ENCODE data around the gene CALCR.

The CALCR gene

GRCh38 chr7:93558705-93559614, 15.6 kb downstream of the CALCR start:
- DNase-seq (ENCODE audit: low read depth), result no peak
- H3K4me3 ChIP-seq (replicated peaks; ENCODE audit: low read depth, low read length), result no peak overlapping the region
- TF ChIP-seq CTCF (IDR thresholded peaks at IDR 0.05; ENCODE audit: low read length, missing control alignments), result no peak

GRCh38 chr7:93551931-93552330, 22.6 kb downstream of the CALCR start:
- DNase-seq (ENCODE audit: low read depth), result no peak
- no peak overlapping the region for H3K4me3 ChIP-seq (replicated peaks; ENCODE audit: low read depth, low read length)
- no peak for TF ChIP-seq CTCF (IDR thresholded peaks at IDR 0.05; ENCODE audit: low read length, missing control alignments)

- TF ChIP-seq CTCF (IDR thresholded peaks at IDR 0.05; ENCODE audit: low read length, missing control alignments), result peak; percentile 73
- no peak overlapping the region for H3K4me3 ChIP-seq (replicated peaks; ENCODE audit: low read depth, low read length)
- peak; percentile 72 for DNase-seq (ENCODE audit: low read depth)
Measured at GRCh38 chr7:93551063-93551895, 23.2 kb downstream of the CALCR start.

- TF ChIP-seq CTCF (IDR thresholded peaks at IDR 0.05; ENCODE audit: low read length, missing control alignments), result no peak
- no peak overlapping the region for H3K4me3 ChIP-seq (replicated peaks; ENCODE audit: low read depth, low read length)
- no peak for DNase-seq (ENCODE audit: low read depth)
Measured at GRCh38 chr7:93547716-93548115, 26.8 kb downstream of the CALCR start.

GRCh38 chr7:93544691-93545090, 29.8 kb downstream of the CALCR start:
- H3K4me3 ChIP-seq (replicated peaks; ENCODE audit: low read depth, low read length), result no peak overlapping the region
- DNase-seq (ENCODE audit: low read depth), result no peak
- TF ChIP-seq CTCF (IDR thresholded peaks at IDR 0.05; ENCODE audit: low read length, missing control alignments), result no peak

GRCh38 chr7:93538061-93538460, 36.5 kb downstream of the CALCR start:
- no peak overlapping the region for H3K4me3 ChIP-seq (replicated peaks; ENCODE audit: low read depth, low read length)
- DNase-seq (ENCODE audit: low read depth), result no peak
- TF ChIP-seq CTCF (IDR thresholded peaks at IDR 0.05; ENCODE audit: low read length, missing control alignments), result no peak
